Fibroblast of pulmonary artery (primary cell): ENCODE measurements around the gene HLCS.

Experiments
- DNase-seq: peaks from one replicate; pipeline ENCODE4 v3.0.0-alpha.2; 2010; ENCODE audit warnings: low read depth
- H3K4me3 ChIP-seq: replicated peaks from 2 replicates; pipeline ENCODE4 v1.5.1; 2011; ENCODE audit warnings: low read depth, mild to moderate bottlenecking, control low read depth, low read length, moderate library complexity
- CTCF ChIP-seq: IDR thresholded peaks from 2 replicates; pipeline ENCODE4 v1.5.1; 2011; ENCODE audit warnings: mild to moderate bottlenecking, control low read depth, low read length, inconsistent platforms; ENCODE audit errors: missing control alignments

Gene HLCS

GRCh38 chr21:36851121-36851520 is 115.3 kb downstream of the HLCS start:
- no peak overlapping the region for H3K4me3 ChIP-seq
- no peak for DNase-seq
- TF ChIP-seq CTCF: no peak

- no peak overlapping the region for H3K4me3 ChIP-seq
- DNase-seq: no peak
- TF ChIP-seq CTCF: no peak
Observed at GRCh38 chr21:36850372-36850771, 116.1 kb downstream of the HLCS start.

GRCh38 chr21:36849461-36850105 is 116.9 kb downstream of the HLCS start:
- H3K4me3 ChIP-seq: no peak overlapping the region
- DNase-seq: no peak
- TF ChIP-seq CTCF: no peak

- no peak for DNase-seq
- no peak for TF ChIP-seq CTCF
Observed at GRCh38 chr21:36848730-36849274, 117.7 kb downstream of the HLCS start.

GRCh38 chr21:36847189-36847588 is 119.3 kb downstream of the HLCS start:
- H3K4me3 ChIP-seq: no peak overlapping the region
- DNase-seq: peak; percentile 69
- TF ChIP-seq CTCF: no peak

More at GRCh38 chr21:36848730-36849274, 117.7 kb downstream of the HLCS start:
- H3K4me3 ChIP-seq: no peak overlapping the region

GRCh38 chr21:36846631-36847030 is 119.8 kb downstream of the HLCS start:
- no peak overlapping the region for H3K4me3 ChIP-seq
- TF ChIP-seq CTCF: no peak
- DNase-seq: no peak

- no peak for DNase-seq
- TF ChIP-seq CTCF: no peak
- no peak overlapping the region for H3K4me3 ChIP-seq
Observed at GRCh38 chr21:36845790-36846189, 120.7 kb downstream of the HLCS start.
